Stomach (tissue), 9 donors: ENCODE measurements around the gene AKNA. TPM values are rescaled to one million over a fixed set of nuclear protein-coding genes. Genes with fewer than 3 reads are reported as not detected.
"Not testable (repeated sequence)": the region's sequence is repeated elsewhere in the genome, so short reads cannot be mapped to it uniquely, and the experiment has no call there.

ENCODE experiments used
- DNase-seq, 2 donors: peaks; one replicate each; pipeline versions ENCODE4 v3.0.0 to v3.0.0-alpha.2; 2013 to 2019
- H3K27ac ChIP-seq, 5 donors: fragments of 200-600 bp in 4 of 5; sonication (generic) in 4 of 5; one replicate each; pipeline ENCODE4 v1.5.1; 2013 to 2019; ENCODE audit warnings: mild to moderate bottlenecking in 1 of 5, moderate library complexity in 1 of 5
- H3K27me3 ChIP-seq, 3 donors: fragments of 200-600 bp; sonication (generic); one replicate each; pipeline ENCODE4 v1.5.1; 2017 to 2019; ENCODE audit warnings: mixed run types in 1 of 3
- H3K36me3 ChIP-seq, 4 donors: fragments of 200-600 bp; sonication (generic); 1 replicate in 3 of 4; 2 replicates in 1 of 4; pipeline ENCODE4 v1.5.1; 2016 to 2019
- H3K4me1 ChIP-seq, 4 donors: fragments of 200-600 bp; sonication (generic); one replicate each; pipeline ENCODE4 v1.5.1; 2016 to 2019
- H3K4me3 ChIP-seq, 4 donors: fragments of 200-600 bp; sonication (generic) in 3 of 4; one replicate each; pipeline ENCODE4 v1.5.1; 2016 to 2019; ENCODE audit warnings: mild to moderate bottlenecking in 1 of 4
- H3K9me3 ChIP-seq, 4 donors: fragments of 200-600 bp; sonication (generic); one replicate each; pipeline ENCODE4 v1.5.1; 2016 to 2019
- CTCF ChIP-seq, 7 experiments: fragments of 450-650 bp in 4 of 7; fragments of 200-600 bp in 3 of 7; sonication (generic) in 3 of 7; IDR thresholded peaks; one replicate each; pipeline ENCODE4 v1.5.1; 2016 to 2019; ENCODE audit warnings: antibody characterized with exemption in 7 of 7, control low read depth in 2 of 7, mild to moderate bottlenecking in 1 of 7
- EP300 ChIP-seq: sonication (generic); formaldehyde crosslinking; IDR thresholded peaks from one replicate; pipeline ENCODE4 v1.6.1; 2017; ENCODE audit warnings: antibody characterized with exemption
- POLR2A ChIP-seq, 4 donors: fragments of 450-650 bp; IDR thresholded peaks; one replicate each; pipeline ENCODE4 v1.6.1; 2016; ENCODE audit warnings: antibody characterized with exemption in 4 of 4, control low read depth in 2 of 4, mild to moderate bottlenecking in 1 of 4, moderate library complexity in 1 of 4
- POLR2AphosphoS5 ChIP-seq, 3 donors: sonication (generic); formaldehyde crosslinking; IDR thresholded peaks; one replicate each; pipeline ENCODE4 v1.6.1; 2016; ENCODE audit warnings: antibody characterized with exemption in 3 of 3
- WGBS, 5 donors: extraction: QIAGEN DNeasy Blood & Tissue Kit in 3 of 5; methylation state at CpG; one replicate each; pipeline versions ENCODE4 v1.1.5 to v1.1.7; 2013 to 2018; 5-methylcytosine and 5-hydroxymethylcytosine counted together
- intact Hi-C: fragments of 100-400 bp; cut with DNase I; formaldehyde crosslinking; loops from one replicate; pipeline ENCODE4 v1.15.1; 2023; ENCODE audit warnings: low total_unique reads
- polyA plus RNA-seq, 3 donors: library from polyadenylated mRNA; stranded (reverse); fragments of 200-250 nt; gene quantifications; one replicate each; pipeline ENCODE4 v1.2.3, GENCODE V29; 2013
- total RNA-seq, 5 donors: library from RNA; depleted of rRNA; stranded (reverse); fragments of >200 nt; gene quantifications; one replicate each; pipeline versions ENCODE4 v1.1.0 to v1.2.3, GENCODE V29; 2014 to 2016
- donor health status: healthy with polysubstance abuse.
- donor health status: Bipolar disorder and iron deficiency.
- donor health status: healthy.

AKNA gene
- total and polyA plus RNA-seq, 8 donors: 12.2 to 85.8 (median 16.6) TPM

DNA sequence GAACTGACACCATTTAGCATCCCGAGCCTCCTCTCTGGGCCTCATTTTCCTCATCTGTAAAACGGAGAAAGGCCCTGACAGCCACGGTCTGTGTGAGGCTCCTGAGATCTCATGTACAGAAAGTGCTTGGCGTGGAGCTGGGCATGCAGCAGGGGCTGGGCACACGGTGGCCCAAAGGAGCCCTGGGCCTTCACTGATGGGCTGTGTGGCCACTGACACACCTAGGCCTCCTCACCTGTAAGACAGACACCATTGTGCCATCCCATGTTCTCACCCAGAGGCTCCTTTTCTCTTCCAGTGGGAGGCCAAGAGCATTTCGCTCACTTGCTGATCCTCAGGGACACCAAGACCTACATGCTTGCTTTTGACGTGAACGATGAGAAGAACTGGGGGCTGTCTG, 63.3 kb downstream of the AKNA start:
- Histone ChIP-seq H3K4me3 (no peak overlapping the region), H3K36me3 (no peaks in the 10 kb centered on the region), H3K9me3 (no peaks in the 10 kb centered on the region), H3K27me3 (peaks cover 0 to 10% (median 0%) of the 10 kb centered on the region in 3 donors), H3K27ac (no peak overlapping the region), H3K4me1 (peaks cover 0 to 12% (median 4%) of the 10 kb centered on the region in 4 donors)
- no peak for DNase-seq
- intact Hi-C loops: no loop called here
- WGBS, 5 donors: 91 to 95% (median 92%) methylated on average over 6 to 8 of the region's 8 CpGs
- no peak for TF ChIP-seq POLR2AphosphoS5 (IDR thresholded peaks at IDR 0.05)
- no peak for TF ChIP-seq CTCF (IDR thresholded peaks at IDR 0.05)
- no peak for TF ChIP-seq POLR2A (IDR thresholded peaks at IDR 0.05)

- intact Hi-C loops, H3K4me3 ChIP-seq, H3K27me3 ChIP-seq, H3K27ac ChIP-seq, DNase-seq, H3K9me3 ChIP-seq, H3K36me3 ChIP-seq: not testable (repeated sequence)
- H3K4me1 ChIP-seq: peaks cover 0 to 11% (median 3%) of the 10 kb centered on the region in 4 donors
- WGBS, 5 donors: 78 to 89% (median 86%) methylated on average over 6 of the region's 6 CpGs
These were observed 63.9 kb downstream of the AKNA start for GRCh38 chr9:114323849-114324248.

- intact Hi-C loops, H3K4me1 ChIP-seq, H3K4me3 ChIP-seq, H3K27me3 ChIP-seq, H3K36me3 ChIP-seq, DNase-seq, H3K27ac ChIP-seq, H3K9me3 ChIP-seq: not testable (repeated sequence)
- 68 to 95% (median 80%) methylated on average over 1 to 4 of the region's 15 CpGs; no CpG with 5 or more reads in 1 of the 5 donors for WGBS, 5 donors
These were observed 64.8 kb downstream of the AKNA start, which contains the start of gene ORM1 for GRCh38 chr9:114322831-114323531. ORM1 (plus strand) TSS chr9:114323098; CDS start chr9:114323134, 36 bp downstream.

DNA sequence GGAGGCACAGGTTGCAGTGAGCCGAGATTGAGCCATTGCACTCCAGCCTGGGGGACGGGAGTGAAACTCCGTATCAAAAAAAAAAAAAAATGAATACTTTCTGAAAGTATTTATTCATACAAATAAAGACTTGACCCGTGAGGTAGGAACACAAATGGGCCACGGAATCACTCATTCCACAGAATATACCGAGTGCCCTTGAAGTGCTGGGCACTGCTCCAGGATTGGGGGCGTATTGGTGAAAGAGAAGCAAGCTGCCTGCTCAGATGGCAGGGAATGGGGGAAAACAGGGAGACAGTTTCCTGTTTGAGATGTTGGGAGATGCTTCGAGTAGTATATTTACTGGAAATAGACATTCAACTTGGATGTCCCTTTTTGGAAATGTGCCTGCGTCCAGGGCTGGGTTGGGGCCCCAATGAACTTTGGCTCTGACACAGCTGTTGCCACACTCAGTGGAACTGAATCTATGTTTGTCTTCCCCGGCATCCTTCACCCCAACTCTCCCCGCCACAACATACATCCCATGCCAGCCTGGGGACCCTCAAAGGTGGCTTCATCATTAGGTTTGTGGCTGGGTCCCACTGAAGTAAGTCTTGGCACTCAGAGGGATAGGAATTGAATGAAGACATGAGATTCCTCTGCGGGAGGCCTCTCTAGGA, 65.5 kb downstream of the AKNA start:
- H3K27me3 ChIP-seq, H3K27ac ChIP-seq, H3K4me1 ChIP-seq, DNase-seq, intact Hi-C loops, H3K4me3 ChIP-seq, H3K9me3 ChIP-seq, H3K36me3 ChIP-seq: not testable (repeated sequence)
- 61 to 69% (median 63%) methylated on average over 11 to 12 of the region's 12 CpGs for WGBS, 5 donors

DNA sequence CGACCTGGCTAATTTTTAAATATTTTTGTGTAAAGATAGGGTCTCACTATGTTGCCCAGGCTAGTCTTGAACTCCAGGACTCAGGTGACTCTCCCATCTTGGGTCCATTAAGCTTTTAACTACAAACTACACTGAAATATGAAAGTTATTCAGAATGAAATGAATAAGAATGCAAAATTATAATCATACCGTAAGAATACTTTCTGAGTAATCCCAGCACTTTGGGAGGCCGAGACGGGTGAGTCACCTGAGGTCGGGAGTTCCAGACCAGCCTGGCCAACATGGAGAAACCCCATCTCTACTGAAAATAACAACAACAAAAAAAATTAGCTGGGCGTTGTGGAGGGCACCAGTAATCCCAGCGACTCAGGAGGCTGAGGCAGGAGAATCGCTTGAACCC, 66.0 kb downstream of the AKNA start:
- 71 to 85% (median 78%) methylated on average over 8 of the region's 8 CpGs for WGBS, 5 donors
- no peak for TF ChIP-seq POLR2AphosphoS5 (IDR thresholded peaks at IDR 0.05)
- intact Hi-C loops: no loop called here
- no peaks in the 10 kb centered on the region for H3K36me3 ChIP-seq
- no peak overlapping the region for H3K27ac ChIP-seq
- H3K4me1 ChIP-seq: peaks cover 0 to 1% (median 0%) of the 10 kb centered on the region in 4 donors
- no peaks in the 10 kb centered on the region for H3K9me3 ChIP-seq
- no peak for DNase-seq
- no peak overlapping the region for H3K4me3 ChIP-seq
- H3K27me3 ChIP-seq: no peaks in the 10 kb centered on the region

- H3K36me3 ChIP-seq: not testable (repeated sequence)
These were observed 67.1 kb downstream of the AKNA start for GRCh38 chr9:114320710-114321109.

DNA sequence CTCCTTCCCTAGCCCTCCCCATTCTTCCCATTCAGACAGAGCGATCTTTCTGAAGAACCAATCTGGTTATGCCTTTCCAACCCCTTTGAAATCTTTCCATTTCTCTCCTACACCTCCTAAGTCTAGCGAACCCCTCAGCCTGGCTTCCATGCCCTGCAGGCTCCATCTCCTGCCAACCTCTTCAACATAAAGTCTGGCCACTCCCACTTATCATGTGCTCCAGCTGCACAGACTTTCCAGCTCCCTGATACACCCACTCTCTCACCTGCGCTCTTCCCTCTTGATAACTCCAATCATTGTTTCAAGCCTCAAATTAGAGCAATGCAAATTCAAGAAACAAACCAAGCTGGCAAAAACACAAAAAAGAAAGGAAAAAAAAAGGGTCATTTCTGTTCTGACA, 68.6 kb downstream of the AKNA start:
- TF ChIP-seq POLR2A (IDR thresholded peaks at IDR 0.05) (no peak), POLR2AphosphoS5 (IDR thresholded peaks at IDR 0.05) (no peak), CTCF (IDR thresholded peaks at IDR 0.05) (no peak), EP300 (no peak)
- Histone ChIP-seq H3K27me3 (no peaks in the 10 kb centered on the region), H3K9me3 (no peaks in the 10 kb centered on the region), H3K36me3 (no peaks in the 10 kb centered on the region), H3K4me1 (peaks cover 0 to 8% (median 2%) of the 10 kb centered on the region in 4 donors), H3K4me3 (no peak overlapping the region), H3K27ac (no peak overlapping the region)
- no peak for DNase-seq
- intact Hi-C loops: no loop called here
- 65 to 70% (median 69%) methylated on average over 3 of the region's 3 CpGs for WGBS, 5 donors

More at GRCh38 chr9:114320710-114321109, 67.1 kb downstream of the AKNA start:
- H3K4me3 ChIP-seq, H3K27ac ChIP-seq, intact Hi-C loops, DNase-seq, H3K27me3 ChIP-seq, H3K4me1 ChIP-seq, H3K9me3 ChIP-seq: not testable (repeated sequence)
- 78 to 96% (median 86%) methylated on average over 7 of the region's 7 CpGs for WGBS, 5 donors
